ENCODE measurements around the gene TNFSF18. TPM values are rescaled to one million over a fixed set of nuclear protein-coding genes. Genes with fewer than 3 reads are reported as not detected.

The TNFSF18 gene
- total RNA-seq, 1 experiment from 2014 or later = not detected

DNA sequence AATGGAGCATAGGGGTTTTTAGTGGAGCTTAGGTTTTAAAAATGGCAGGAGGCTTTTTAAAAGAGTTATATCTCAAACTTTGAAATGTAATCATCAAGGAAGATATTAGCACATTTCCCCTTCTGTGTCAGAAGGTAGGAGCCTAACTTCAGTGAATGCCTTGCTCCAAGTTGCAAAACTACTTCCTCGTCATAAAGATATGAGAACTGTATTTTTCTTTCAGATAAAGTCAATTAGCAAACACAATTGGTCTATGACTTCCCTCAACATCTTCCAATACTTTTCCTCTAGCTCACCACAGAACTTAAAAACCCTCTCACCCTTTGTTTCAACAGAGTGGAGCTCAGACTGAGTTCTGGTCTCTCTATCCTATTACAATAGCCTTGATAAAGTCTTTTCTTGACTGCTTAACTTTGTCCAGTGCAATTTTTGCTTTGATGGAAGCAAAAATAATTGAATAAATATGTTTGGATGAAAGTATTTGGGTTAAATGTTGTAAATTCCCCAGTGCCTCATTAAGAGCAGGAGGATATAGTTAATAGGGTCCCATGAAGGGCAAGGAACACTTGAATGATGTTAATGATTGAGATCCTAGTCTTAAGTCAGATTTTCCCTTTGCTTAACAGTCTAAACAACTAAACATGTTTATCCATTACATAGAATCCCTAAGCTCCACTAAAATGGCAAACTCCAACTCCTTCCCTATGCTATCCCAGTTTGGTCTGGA lies 58.9 kb downstream of the TNFSF18 start:
- ChIA-PET CTCF (no interaction called here), POLR2A (interaction anchor here (0.7 kb wide), 1 partner anchor 1883 kb away, joined by 14 read pairs; no protein-coding TSS in a partner anchor)
- ATAC-seq = no peak
- Mint-ChIP-seq H3K4me1 (peaks cover 16% of the 10 kb centered on the region), H3K36me3 (peaks cover 15% of the 10 kb centered on the region), H3K4me3 (no peak overlapping the region), H3K27ac (no peak overlapping the region), H3K9me3 (peaks cover 18% of the 10 kb centered on the region), H3K27me3 (ENCODE audit: low read depth) (no peaks in the 10 kb centered on the region)
- DNase-seq (ENCODE audit: low spot score) = no peak
- TF ChIP-seq ATF1 (CRISPR knock-in tag; IDR thresholded peaks at IDR 0.05) (no peak), ZNF671 (CRISPR knock-in tag; IDR thresholded peaks at IDR 0.05) (no peak), SMAD4 (CRISPR knock-in tag; IDR thresholded peaks at IDR 0.05) (no peak), NFE2L1 (CRISPR knock-in tag; IDR thresholded peaks at IDR 0.05) (no peak), MYBL2 (CRISPR knock-in tag; IDR thresholded peaks at IDR 0.05) (no peak), ELF4 (CRISPR knock-in tag; IDR thresholded peaks at IDR 0.05; ENCODE audit: low read depth) (no peak), ESRRA (CRISPR knock-in tag; IDR thresholded peaks at IDR 0.05; ENCODE audit: borderline replicate concordance) (no peak), SMAD3 (CRISPR knock-in tag; IDR thresholded peaks at IDR 0.05; ENCODE audit: borderline replicate concordance) (no peak), EMX1 (CRISPR knock-in tag; IDR thresholded peaks at IDR 0.05) (no peak), FOXK1 (CRISPR knock-in tag; IDR thresholded peaks at IDR 0.05) (no peak), ZNF138 (CRISPR knock-in tag; conservative IDR thresholded peaks at IDR 0.05) (no peak), NR2C2 (CRISPR knock-in tag; IDR thresholded peaks at IDR 0.05) (no peak), PRRX2 (CRISPR knock-in tag; IDR thresholded peaks at IDR 0.05) (no peak)
- TF ChIP-seq, protein P1, sequence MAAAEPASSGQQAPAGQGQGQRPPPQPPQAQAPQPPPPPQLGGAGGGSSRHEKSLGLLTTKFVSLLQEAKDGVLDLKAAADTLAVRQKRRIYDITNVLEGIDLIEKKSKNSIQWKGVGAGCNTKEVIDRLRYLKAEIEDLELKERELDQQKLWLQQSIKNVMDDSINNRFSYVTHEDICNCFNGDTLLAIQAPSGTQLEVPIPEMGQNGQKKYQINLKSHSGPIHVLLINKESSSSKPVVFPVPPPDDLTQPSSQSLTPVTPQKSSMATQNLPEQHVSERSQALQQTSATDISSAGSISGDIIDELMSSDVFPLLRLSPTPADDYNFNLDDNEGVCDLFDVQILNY (CRISPR knock-in tag; IDR thresholded peaks at IDR 0.05) = no peak
- TF ChIP-seq, protein P2, sequence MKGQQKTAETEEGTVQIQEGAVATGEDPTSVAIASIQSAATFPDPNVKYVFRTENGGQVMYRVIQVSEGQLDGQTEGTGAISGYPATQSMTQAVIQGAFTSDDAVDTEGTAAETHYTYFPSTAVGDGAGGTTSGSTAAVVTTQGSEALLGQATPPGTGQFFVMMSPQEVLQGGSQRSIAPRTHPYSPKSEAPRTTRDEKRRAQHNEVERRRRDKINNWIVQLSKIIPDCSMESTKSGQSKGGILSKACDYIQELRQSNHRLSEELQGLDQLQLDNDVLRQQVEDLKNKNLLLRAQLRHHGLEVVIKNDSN (CRISPR knock-in tag; IDR thresholded peaks at IDR 0.05) = no peak
- TF ChIP-seq, protein P3, sequence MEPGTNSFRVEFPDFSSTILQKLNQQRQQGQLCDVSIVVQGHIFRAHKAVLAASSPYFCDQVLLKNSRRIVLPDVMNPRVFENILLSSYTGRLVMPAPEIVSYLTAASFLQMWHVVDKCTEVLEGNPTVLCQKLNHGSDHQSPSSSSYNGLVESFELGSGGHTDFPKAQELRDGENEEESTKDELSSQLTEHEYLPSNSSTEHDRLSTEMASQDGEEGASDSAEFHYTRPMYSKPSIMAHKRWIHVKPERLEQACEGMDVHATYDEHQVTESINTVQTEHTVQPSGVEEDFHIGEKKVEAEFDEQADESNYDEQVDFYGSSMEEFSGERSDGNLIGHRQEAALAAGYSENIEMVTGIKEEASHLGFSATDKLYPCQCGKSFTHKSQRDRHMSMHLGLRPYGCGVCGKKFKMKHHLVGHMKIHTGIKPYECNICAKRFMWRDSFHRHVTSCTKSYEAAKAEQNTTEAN (CRISPR knock-in tag; IDR thresholded peaks at IDR 0.05) = no peak

DNA sequence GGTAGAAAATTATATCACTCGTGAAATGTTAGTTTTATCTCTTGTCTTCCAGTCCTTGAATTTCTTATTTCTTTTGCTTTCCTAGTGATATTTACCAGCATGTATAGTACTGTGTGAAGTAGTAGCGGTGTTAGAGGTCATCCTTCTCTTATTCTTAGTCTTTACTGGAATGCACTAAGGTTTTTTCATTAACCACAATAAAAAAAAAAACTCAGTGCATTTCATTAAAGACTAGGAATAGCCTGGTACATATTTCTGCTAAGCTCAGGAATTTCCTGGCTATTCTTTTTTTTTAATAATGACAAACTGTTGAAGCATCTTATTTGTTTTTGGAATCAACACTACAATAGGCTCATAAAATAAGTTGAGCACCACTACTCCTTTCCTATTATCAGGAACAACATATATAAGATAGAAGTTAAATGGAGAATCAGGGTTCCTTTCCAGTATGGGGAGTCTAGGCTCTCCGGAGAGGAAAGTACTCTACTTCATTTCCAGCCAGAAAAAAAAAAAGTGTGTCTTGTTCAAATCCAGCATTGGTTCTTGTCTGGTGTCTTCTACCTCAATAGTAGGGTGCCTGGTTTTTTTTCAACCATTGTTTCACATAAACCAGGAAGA lies 60.0 kb downstream of the TNFSF18 start:
- H3K9me3 Mint-ChIP-seq = peaks cover 10% of the 10 kb centered on the region
- no peak overlapping the region for H3K27ac Mint-ChIP-seq
- ATAC-seq (no peak), DNase-seq (ENCODE audit: low spot score) (no peak)
- H3K4me1 Mint-ChIP-seq = peaks cover 19% of the 10 kb centered on the region
- ChIA-PET CTCF (no interaction called here), POLR2A (no interaction called here)
- peaks cover 10% of the 10 kb centered on the region for H3K36me3 Mint-ChIP-seq
- no peaks in the 10 kb centered on the region for H3K27me3 Mint-ChIP-seq (ENCODE audit: low read depth)
- no peak overlapping the region for H3K4me3 Mint-ChIP-seq
- TF ChIP-seq, protein P4, sequence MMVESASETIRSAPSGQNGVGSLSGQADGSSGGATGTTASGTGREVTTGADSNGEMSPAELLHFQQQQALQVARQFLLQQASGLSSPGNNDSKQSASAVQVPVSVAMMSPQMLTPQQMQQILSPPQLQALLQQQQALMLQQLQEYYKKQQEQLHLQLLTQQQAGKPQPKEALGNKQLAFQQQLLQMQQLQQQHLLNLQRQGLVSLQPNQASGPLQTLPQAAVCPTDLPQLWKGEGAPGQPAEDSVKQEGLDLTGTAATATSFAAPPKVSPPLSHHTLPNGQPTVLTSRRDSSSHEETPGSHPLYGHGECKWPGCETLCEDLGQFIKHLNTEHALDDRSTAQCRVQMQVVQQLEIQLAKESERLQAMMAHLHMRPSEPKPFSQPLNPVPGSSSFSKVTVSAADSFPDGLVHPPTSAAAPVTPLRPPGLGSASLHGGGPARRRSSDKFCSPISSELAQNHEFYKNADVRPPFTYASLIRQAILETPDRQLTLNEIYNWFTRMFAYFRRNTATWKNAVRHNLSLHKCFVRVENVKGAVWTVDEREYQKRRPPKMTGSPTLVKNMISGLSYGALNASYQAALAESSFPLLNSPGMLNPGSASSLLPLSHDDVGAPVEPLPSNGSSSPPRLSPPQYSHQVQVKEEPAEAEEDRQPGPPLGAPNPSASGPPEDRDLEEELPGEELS (CRISPR knock-in tag; IDR thresholded peaks at IDR 0.05) = no peak
- TF ChIP-seq ZNF232 (CRISPR knock-in tag; IDR thresholded peaks at IDR 0.05) = no peak
- no peak for TF ChIP-seq NR1H2 (CRISPR knock-in tag; IDR thresholded peaks at IDR 0.05)
- TF ChIP-seq JAZF1 (CRISPR knock-in tag; IDR thresholded peaks at IDR 0.05) = no peak
- TF ChIP-seq, protein P5, sequence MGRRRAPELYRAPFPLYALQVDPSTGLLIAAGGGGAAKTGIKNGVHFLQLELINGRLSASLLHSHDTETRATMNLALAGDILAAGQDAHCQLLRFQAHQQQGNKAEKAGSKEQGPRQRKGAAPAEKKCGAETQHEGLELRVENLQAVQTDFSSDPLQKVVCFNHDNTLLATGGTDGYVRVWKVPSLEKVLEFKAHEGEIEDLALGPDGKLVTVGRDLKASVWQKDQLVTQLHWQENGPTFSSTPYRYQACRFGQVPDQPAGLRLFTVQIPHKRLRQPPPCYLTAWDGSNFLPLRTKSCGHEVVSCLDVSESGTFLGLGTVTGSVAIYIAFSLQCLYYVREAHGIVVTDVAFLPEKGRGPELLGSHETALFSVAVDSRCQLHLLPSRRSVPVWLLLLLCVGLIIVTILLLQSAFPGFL (CRISPR knock-in tag; IDR thresholded peaks at IDR 0.05; ENCODE audit: borderline replicate concordance) = no peak
- no peak for TF ChIP-seq GTF2I (CRISPR knock-in tag; conservative IDR thresholded peaks at IDR 0.05)
- no peak for TF ChIP-seq RELA (CRISPR knock-in tag; IDR thresholded peaks at IDR 0.05; ENCODE audit: borderline replicate concordance)
- no peak for TF ChIP-seq ESRRA (CRISPR knock-in tag; IDR thresholded peaks at IDR 0.05; ENCODE audit: borderline replicate concordance)
- no peak for TF ChIP-seq NR2C2 (CRISPR knock-in tag; IDR thresholded peaks at IDR 0.05)
- TF ChIP-seq CBFB (CRISPR knock-in tag; IDR thresholded peaks at IDR 0.05; ENCODE audit: low read depth) = no peak
- no peak for TF ChIP-seq FOXJ3 (CRISPR knock-in tag; IDR thresholded peaks at IDR 0.05; ENCODE audit: borderline replicate concordance)
- no peak for TF ChIP-seq ZNF423 (CRISPR knock-in tag; IDR thresholded peaks at IDR 0.05)
- TF ChIP-seq, protein P6, sequence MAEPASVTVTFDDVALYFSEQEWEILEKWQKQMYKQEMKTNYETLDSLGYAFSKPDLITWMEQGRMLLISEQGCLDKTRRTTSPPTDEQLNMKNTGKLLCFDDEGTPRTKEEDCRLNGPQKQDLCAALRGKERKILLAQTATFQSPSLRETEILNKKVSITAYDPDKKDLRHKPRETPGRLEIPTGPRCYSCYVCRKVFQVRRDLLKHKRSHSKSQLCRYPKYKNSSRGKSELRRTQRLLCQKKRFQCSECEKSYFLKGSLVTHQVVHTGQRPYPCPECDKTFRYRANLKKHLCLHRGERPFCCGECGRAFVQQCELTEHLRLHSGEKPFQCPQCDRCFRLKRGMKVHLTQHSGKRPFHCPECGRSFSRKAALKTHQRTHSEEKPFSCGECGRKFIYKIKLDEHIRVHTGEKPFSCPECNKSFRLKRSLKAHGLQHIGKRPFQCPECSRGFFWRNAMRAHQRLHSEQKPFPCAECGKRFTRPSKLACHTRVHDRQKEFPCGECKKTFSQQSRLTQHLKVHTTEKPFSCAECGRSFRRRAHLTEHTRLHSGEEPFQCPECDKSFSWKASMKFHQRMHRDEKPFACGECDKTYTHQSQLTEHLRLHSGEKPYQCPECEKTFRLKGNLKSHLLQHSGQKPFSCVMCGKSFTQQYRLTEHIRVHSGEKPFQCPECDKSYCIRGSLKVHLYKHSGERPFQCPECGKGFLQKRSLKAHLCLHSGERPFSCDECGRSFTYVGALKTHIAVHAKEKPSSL (CRISPR knock-in tag; conservative IDR thresholded peaks at IDR 0.05) = no peak
- TF ChIP-seq HMGA2 (CRISPR knock-in tag; IDR thresholded peaks at IDR 0.05) = no peak
- no peak for TF ChIP-seq ZNF317 (CRISPR knock-in tag; IDR thresholded peaks at IDR 0.05; ENCODE audit: borderline replicate concordance, low read depth)
